IMR-90 (cell line): ENCODE results near the gene TCF4. TPM values are rescaled to one million over a fixed set of nuclear protein-coding genes. Genes with fewer than 3 reads are reported as not detected.
A peak's percentile ranks its signal among the peaks of the same experiment; 100 is the strongest.

Experiments used
- ATAC-seq: fragments of 200-7000 bp; cut with Tn5 transposase; 2 replicates; pipeline ENCODE4 v1.9.1; 2020; ENCODE audit warnings: low read depth, mild to moderate bottlenecking, moderate library complexity
- BruUV-seq: library from RNA; stranded (reverse); fragments of 400-500 nt; replicated peaks from 2 replicates; lab custom pipeline; 2021; lab: Mats Ljungman, UMichigan
- CTCF ChIA-PET: fragments of 300-600 bp; formaldehyde crosslinking; extraction: SDS; loops from one replicate; lab custom pipeline; 2021; ENCODE audit warnings: antibody characterized with exemption; lab: Yijun Ruan, JAX
- POLR2A ChIA-PET: fragments of 300-600 bp; sonication (Branson Sonifier 250); formaldehyde crosslinking; loops from one replicate; lab custom pipeline; 2022; ENCODE audit warnings: antibody characterized with exemption; ENCODE audit not compliant: unreplicated experiment; lab: Charles Lee
- DNase-seq: peaks from one replicate; pipeline ENCODE4 v3.0.0; 2013
- H2AFZ ChIP-seq: replicated peaks from 2 replicates; pipeline ENCODE3; 2013; ENCODE audit warnings: low read length, mild to moderate bottlenecking; ENCODE audit not compliant: poor library complexity
- H2AK5ac ChIP-seq: 2 replicates; pipeline ENCODE4 v1.6.1; 2013; ENCODE audit warnings: low read depth, low read length, inconsistent platforms
- H2AK9ac ChIP-seq: replicated peaks from 2 replicates; pipeline ENCODE3; 2013; ENCODE audit warnings: mild to moderate bottlenecking, low read depth, low read length, moderate library complexity; ENCODE audit not compliant: poor library complexity
- H2BK120ac ChIP-seq: 2 replicates; pipeline ENCODE4 v1.6.1; 2013; ENCODE audit warnings: low read depth, low read length, inconsistent platforms
- H2BK15ac ChIP-seq: 3 replicates; pipeline ENCODE4 v1.6.1; 2013; ENCODE audit warnings: low read depth, low read length, inconsistent platforms
- H2BK20ac ChIP-seq: 2 replicates; pipeline ENCODE4 v1.6.1; 2013; ENCODE audit warnings: low read depth, mild to moderate bottlenecking, inconsistent platforms, low read length, moderate library complexity
- H2BK5ac ChIP-seq: 2 replicates; pipeline ENCODE4 v1.6.1; 2013; ENCODE audit warnings: mild to moderate bottlenecking, low read depth, low read length, inconsistent platforms; ENCODE audit not compliant: poor library complexity, severe bottlenecking
- H3K14ac ChIP-seq: replicated peaks from 2 replicates; pipeline ENCODE4 v1.6.1; 2013; ENCODE audit warnings: low read depth, low read length, inconsistent platforms
- H3K18ac ChIP-seq: 2 replicates; pipeline ENCODE4 v1.6.1; 2013; ENCODE audit warnings: low read depth, low read length, control low read depth
- H3K23ac ChIP-seq: 2 replicates; pipeline ENCODE4 v1.6.1; 2013; ENCODE audit warnings: low read depth, low read length, inconsistent platforms
- H3K27ac ChIP-seq: 2 replicates; pipeline ENCODE4 v1.5.1; 2013; ENCODE audit warnings: mild to moderate bottlenecking, control low read depth, low read length; ENCODE audit not compliant: insufficient read depth
- H3K27me3 ChIP-seq: 2 replicates; pipeline ENCODE4 v1.6.1; 2013; ENCODE audit warnings: low read length; ENCODE audit not compliant: control insufficient read depth, insufficient read depth
- H3K36me3 ChIP-seq: 2 replicates; pipeline ENCODE4 v1.6.1; 2013; ENCODE audit warnings: low read length, mixed read lengths; ENCODE audit not compliant: control insufficient read depth, insufficient read depth
- H3K4ac ChIP-seq: 2 replicates; pipeline ENCODE4 v1.6.1; 2013; ENCODE audit warnings: low read depth, low read length, inconsistent platforms
- H3K4me1 ChIP-seq: 2 replicates; pipeline ENCODE4 v1.6.1; 2013; ENCODE audit warnings: low read length, mixed read lengths; ENCODE audit not compliant: control insufficient read depth, insufficient read depth
- H3K4me2 ChIP-seq: 2 replicates; pipeline ENCODE4 v1.6.1; 2013; ENCODE audit warnings: low read depth, mild to moderate bottlenecking, control low read depth, low read length, moderate library complexity
- H3K4me3 ChIP-seq: 2 replicates; pipeline ENCODE4 v1.5.1; 2013; ENCODE audit warnings: low read depth, mild to moderate bottlenecking, control low read depth, low read length, moderate library complexity; ENCODE audit not compliant: insufficient read depth
- H3K56ac ChIP-seq: 2 replicates; pipeline ENCODE4 v1.6.1; 2013; ENCODE audit warnings: low read length, inconsistent platforms; ENCODE audit not compliant: insufficient read depth; ENCODE audit errors: extremely low read depth
- H3K79me1 ChIP-seq, 2 experiments: 2 replicates each; pipeline ENCODE4 v1.6.1; 2013; ENCODE audit warnings: low read length in 2 of 2, inconsistent platforms in 1 of 2, low read depth in 1 of 2
- H3K9ac ChIP-seq: 2 replicates; pipeline ENCODE4 v1.6.1; 2013; ENCODE audit warnings: low read depth, low read length, control low read depth
- H3K9me1 ChIP-seq: 2 replicates; pipeline ENCODE4 v1.6.1; 2013; ENCODE audit warnings: low read length, inconsistent platforms; ENCODE audit not compliant: insufficient read depth
- H3K9me3 ChIP-seq: 2 replicates; pipeline ENCODE4 v1.6.1; 2013; ENCODE audit warnings: low read length; ENCODE audit not compliant: control insufficient read depth, insufficient read depth
- H4K20me1 ChIP-seq: 2 replicates; pipeline ENCODE4 v1.6.1; 2013; ENCODE audit warnings: low read length, inconsistent platforms; ENCODE audit not compliant: insufficient read depth
- H4K5ac ChIP-seq: 2 replicates; pipeline ENCODE4 v1.6.1; 2013; ENCODE audit warnings: mild to moderate bottlenecking, low read depth, low read length, control low read depth
- H4K8ac ChIP-seq, 2 experiments: 2 replicates each; pipeline ENCODE4 v1.6.1; 2013; ENCODE audit warnings: low read depth in 2 of 2, low read length in 2 of 2, control low read depth in 1 of 2, inconsistent platforms in 1 of 2
- H4K91ac ChIP-seq: 2 replicates; pipeline ENCODE4 v1.6.1; 2013; ENCODE audit warnings: low read depth, low read length, inconsistent platforms; ENCODE audit not compliant: insufficient read depth
- BHLHE40 ChIP-seq: fragments of 150-350 bp; IDR thresholded peaks from 2 replicates; pipeline ENCODE4 v1.6.1; 2016; ENCODE audit warnings: mild to moderate bottlenecking, low read depth, low read length
- CEBPB ChIP-seq: IDR thresholded peaks from 2 replicates; pipeline ENCODE4 v1.6.1; 2012; ENCODE audit warnings: low read depth, low read length, improper control_type of control experiment
- CHD1 ChIP-seq: IDR thresholded peaks from 2 replicates; pipeline ENCODE4 v1.6.1; 2012; ENCODE audit warnings: low read depth, low read length, improper control_type of control experiment
- CTCF ChIP-seq: conservative IDR thresholded peaks from 2 replicates; pipeline ENCODE4 v1.5.1; 2012; ENCODE audit warnings: mild to moderate bottlenecking, low read depth, low read length, improper control_type of control experiment
- FOS ChIP-seq: fragments of 150-350 bp; IDR thresholded peaks from 2 replicates; pipeline ENCODE4 v1.6.1; 2016; ENCODE audit warnings: low read depth, low read length
- MAFK ChIP-seq: IDR thresholded peaks from 2 replicates; pipeline ENCODE4 v1.6.1; 2012; ENCODE audit warnings: low read depth, low read length, improper control_type of control experiment
- MAZ ChIP-seq: IDR thresholded peaks from 2 replicates; pipeline ENCODE4 v1.6.1; 2012; ENCODE audit warnings: low read depth, mild to moderate bottlenecking, low read length, improper control_type of control experiment, moderate library complexity, borderline replicate concordance
- MXI1 ChIP-seq: IDR thresholded peaks from 2 replicates; pipeline ENCODE4 v1.6.1; 2012; ENCODE audit warnings: low read depth, mild to moderate bottlenecking, low read length, moderate library complexity, borderline replicate concordance
- NFE2L2 ChIP-seq: fragments of 150-350 bp; IDR thresholded peaks from 2 replicates; pipeline ENCODE4 v1.6.1; 2016; ENCODE audit warnings: low read depth, mild to moderate bottlenecking, low read length
- POLR2A ChIP-seq: IDR thresholded peaks from 2 replicates; pipeline ENCODE4 v1.6.1; 2012; ENCODE audit warnings: mild to moderate bottlenecking, low read depth, low read length
- RAD21 ChIP-seq: IDR thresholded peaks from 2 replicates; pipeline ENCODE4 v1.6.1; 2012; ENCODE audit warnings: low read length, improper control_type of control experiment
- RCOR1 ChIP-seq: IDR thresholded peaks from 2 replicates; pipeline ENCODE4 v1.6.1; 2012; ENCODE audit warnings: mild to moderate bottlenecking, low read length, improper control_type of control experiment; ENCODE audit not compliant: insufficient replicate concordance
- RFX5 ChIP-seq: IDR thresholded peaks from 2 replicates; pipeline ENCODE4 v1.8.0; 2012; ENCODE audit warnings: low read depth, mild to moderate bottlenecking, low read length, moderate library complexity
- WGBS, 2 experiments: methylation state at CpG; one replicate each; pipeline versions ENCODE4 v1.1.5 to v1.1.7; 2013; ENCODE audit warnings: missing lambda C conversion rate in 2 of 2; ENCODE audit not compliant: insufficient read length in 1 of 2; ENCODE audit errors: extremely low coverage in 2 of 2; 5-methylcytosine and 5-hydroxymethylcytosine counted together
- dilution Hi-C: fragments of 300-500 bp; cut with HindIII; formaldehyde crosslinking; loops from one replicate; pipeline ENCODE4 v1.14.3; 2018; ENCODE audit warnings: low sequenced_read_pairs; ENCODE audit not compliant: unreplicated experiment
- in situ Hi-C: fragments of 300-500 bp; cut with MboI; formaldehyde crosslinking; loops from 3 replicates; pipeline ENCODE4 v1.14.3; 2019; ENCODE audit warnings: low sequenced_read_pairs, inconsistent platforms, mixed read lengths
- intact Hi-C: fragments of 100-400 bp; cut with micrococcal nuclease; formaldehyde crosslinking; loops from 2 replicates; pipeline ENCODE4 v1.10.0; 2022
- polyA plus RNA-seq, 3 experiments: library from polyadenylated mRNA; depleted of rRNA; stranded (reverse); fragments of >200 nt; gene quantifications; 2 replicates each; pipeline ENCODE4 v1.2.3, GENCODE V29; 2012; ENCODE audit warnings: low replicate concordance in 1 of 3
- total RNA-seq: library from RNA; depleted of rRNA; stranded (reverse); fragments of >200 nt; gene quantifications from 2 replicates; pipeline ENCODE4 v1.2.3, GENCODE V29; 2012
- TF ChIP-seq, protein P1 (sequence below): fragments of 150-350 bp; IDR thresholded peaks from 2 replicates; pipeline ENCODE4 v1.6.1; 2017; ENCODE audit warnings: mild to moderate bottlenecking, antibody characterized with exemption, low read length, low read depth
- TF ChIP-seq, protein P2 (sequence below): fragments of 150-350 bp; IDR thresholded peaks from 2 replicates; pipeline ENCODE4 v1.6.1; 2016; ENCODE audit warnings: low read depth, mild to moderate bottlenecking, low read length, moderate library complexity, borderline replicate concordance

The TCF4 gene
- total and polyA plus RNA-seq, 2 of the 4 experiments (the other 2 are of a cell fraction) = 30.0 to 87.1 TPM

- H3K4me2 ChIP-seq = no peak overlapping the region
- TF ChIP-seq MAZ (no peak), RCOR1 (no peak), MAFK (no peak), BHLHE40 (no peak), MXI1 (no peak), RAD21 (no peak), CHD1 (no peak), NFE2L2 (no peak), POLR2A (no peak), RFX5 (no peak), FOS (no peak), CTCF (no peak), CEBPB (no peak)
- TF ChIP-seq, protein P1, sequence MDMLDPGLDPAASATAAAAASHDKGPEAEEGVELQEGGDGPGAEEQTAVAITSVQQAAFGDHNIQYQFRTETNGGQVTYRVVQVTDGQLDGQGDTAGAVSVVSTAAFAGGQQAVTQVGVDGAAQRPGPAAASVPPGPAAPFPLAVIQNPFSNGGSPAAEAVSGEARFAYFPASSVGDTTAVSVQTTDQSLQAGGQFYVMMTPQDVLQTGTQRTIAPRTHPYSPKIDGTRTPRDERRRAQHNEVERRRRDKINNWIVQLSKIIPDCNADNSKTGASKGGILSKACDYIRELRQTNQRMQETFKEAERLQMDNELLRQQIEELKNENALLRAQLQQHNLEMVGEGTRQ = no peak
- TF ChIP-seq, protein P2, sequence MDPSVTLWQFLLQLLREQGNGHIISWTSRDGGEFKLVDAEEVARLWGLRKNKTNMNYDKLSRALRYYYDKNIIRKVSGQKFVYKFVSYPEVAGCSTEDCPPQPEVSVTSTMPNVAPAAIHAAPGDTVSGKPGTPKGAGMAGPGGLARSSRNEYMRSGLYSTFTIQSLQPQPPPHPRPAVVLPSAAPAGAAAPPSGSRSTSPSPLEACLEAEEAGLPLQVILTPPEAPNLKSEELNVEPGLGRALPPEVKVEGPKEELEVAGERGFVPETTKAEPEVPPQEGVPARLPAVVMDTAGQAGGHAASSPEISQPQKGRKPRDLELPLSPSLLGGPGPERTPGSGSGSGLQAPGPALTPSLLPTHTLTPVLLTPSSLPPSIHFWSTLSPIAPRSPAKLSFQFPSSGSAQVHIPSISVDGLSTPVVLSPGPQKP = no peak
Observed at GRCh38 chr18:55387139-55387984, 200.6 kb downstream of the TCF4 start.

More at GRCh38 chr18:55387139-55387984, 200.6 kb downstream of the TCF4 start:
- H3K27ac ChIP-seq = no peak overlapping the region
- no peak overlapping the region for H3K9ac ChIP-seq
- ChIA-PET CTCF (interaction anchor here (0.7 to 1.2 kb wide), 3 partner anchors 21 to 395 kb away, joined by 3 read pairs; no protein-coding TSS in a partner anchor), POLR2A (no interaction called here)
- peaks cover 5% of the 10 kb centered on the region for H3K36me3 ChIP-seq
- H3K4me3 ChIP-seq = no peak overlapping the region
- in situ Hi-C loops = no loop called here
- no peak overlapping the region for H4K8ac ChIP-seq
- H4K5ac ChIP-seq = no peak overlapping the region; the same call in 1 of the 2 replicates
- peaks cover 4% of the 10 kb centered on the region; the same call in 1 of the 2 replicates for H3K4me1 ChIP-seq
- DNase-seq = no peak
- H2BK120ac ChIP-seq = no peak overlapping the region
- H2BK5ac ChIP-seq = no peak overlapping the region
- no TSS peak for BruUV-seq
- dilution Hi-C loops = no loop called here
- no peaks in the 10 kb centered on the region for H3K9me3 ChIP-seq
- H3K4ac ChIP-seq = no peak overlapping the region
- H4K91ac ChIP-seq = no peak overlapping the region
- intact Hi-C loops = no loop called here
- H3K27me3 ChIP-seq = no peaks in the 10 kb centered on the region
- peaks cover 36 to 88% of the 10 kb centered on the region in 2 experiments for H3K79me1 ChIP-seq
- no peak for ATAC-seq
- H3K56ac ChIP-seq = no peak overlapping the region
- H3K9me1 ChIP-seq = peaks cover 10% of the 10 kb centered on the region; the same call in 1 of the 2 replicates
- H3K14ac ChIP-seq = 0 out of 2 replicates have a peak overlapping the region, but pooled peaks have one; percentile 2
- no CpG with 5 or more reads among the region's 8 CpGs for WGBS, 2 experiments
- H2BK20ac ChIP-seq = no peak overlapping the region
- peaks cover 14% of the 10 kb centered on the region; the same call in 1 of the 2 replicates for H4K20me1 ChIP-seq
- H2BK15ac ChIP-seq = no peak overlapping the region
- no peak overlapping the region for H2AK5ac ChIP-seq
- H3K23ac ChIP-seq = no peak overlapping the region
- no peak overlapping the region for H2AFZ ChIP-seq
- no peak overlapping the region for H2AK9ac ChIP-seq
- H3K18ac ChIP-seq = no peak overlapping the region
